ENCODE results near the gene PRPF40A.
"Not testable (repeated sequence)": the region's sequence is repeated elsewhere in the genome, so short reads cannot be mapped to it uniquely, and the experiment has no call there.

Gene PRPF40A

DNA sequence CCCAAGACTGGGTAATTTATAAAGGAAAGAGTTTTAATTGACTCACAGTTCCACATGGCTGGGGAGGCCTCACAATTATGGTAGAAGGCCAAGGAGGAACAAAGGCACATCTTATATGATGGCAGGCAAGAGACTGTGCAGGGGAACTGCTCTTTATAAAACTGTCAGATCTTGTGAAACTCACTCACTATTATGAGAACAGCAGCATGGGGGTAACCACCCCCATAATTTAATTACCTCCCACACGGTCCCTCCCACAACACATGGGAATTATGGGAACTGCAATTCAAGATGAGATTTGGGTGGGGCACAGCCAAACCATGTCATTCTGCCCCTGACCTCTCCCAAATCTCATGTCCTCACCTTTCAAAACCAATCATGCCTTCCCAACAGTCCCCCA is 20.2 kb upstream of the PRPF40A start:
- Histone ChIP-seq H3K9me3 (ENCODE audit: low read length) (peaks cover 14% of the 10 kb centered on the region), H3K36me3 (ENCODE audit: insufficient read depth, low read length) (peaks cover 54% of the 10 kb centered on the region)
- not testable (repeated sequence) for H3K27me3 ChIP-seq (ENCODE audit: insufficient read depth, low read length)

DNA sequence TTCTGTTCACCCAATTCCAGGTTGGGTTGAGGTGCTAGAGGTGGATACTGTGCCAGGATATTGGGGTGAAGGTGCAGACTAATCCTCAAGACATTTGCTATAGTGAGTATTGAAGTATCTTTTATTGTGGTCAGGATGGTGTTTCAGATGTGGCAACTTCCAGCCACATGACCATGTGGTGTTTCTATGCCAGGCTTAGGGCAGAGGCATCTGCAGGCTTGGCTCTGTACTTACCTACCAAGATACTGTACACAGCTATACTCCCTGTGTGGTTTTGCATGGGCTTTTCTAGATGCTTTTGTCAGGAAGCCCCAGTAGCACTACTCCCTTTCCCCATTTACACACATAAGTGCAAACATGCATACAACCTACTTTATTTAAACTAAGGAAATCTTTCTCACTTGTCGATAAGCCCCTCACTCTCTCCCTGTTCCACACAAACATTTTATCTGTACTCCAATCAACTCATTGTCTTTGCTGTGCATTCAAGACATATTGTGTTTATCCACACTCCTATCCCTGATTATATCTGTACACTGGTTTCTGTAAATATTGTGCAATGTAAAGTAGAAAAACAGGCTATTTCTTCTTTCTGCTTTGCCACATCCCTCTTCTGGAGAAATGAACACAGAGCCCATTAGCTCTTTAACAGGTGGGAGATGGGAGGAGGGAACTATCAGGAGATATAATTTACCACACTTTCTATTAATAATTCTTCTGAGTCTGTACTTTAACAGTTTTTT is 13.5 kb upstream of the PRPF40A start:
- Histone ChIP-seq H3K27me3 (ENCODE audit: insufficient read depth, low read length) (no peaks in the 10 kb centered on the region), H3K4me1 (ENCODE audit: insufficient read depth, low read length) (no peaks in the 10 kb centered on the region), H3K9me3 (ENCODE audit: low read length) (no peaks in the 10 kb centered on the region), H3K36me3 (ENCODE audit: insufficient read depth, low read length) (peaks cover 27% of the 10 kb centered on the region), H3K4me3 (ENCODE audit: low read length) (no peak overlapping the region), H2AFZ (ENCODE audit: low read depth, low read length) (no peak overlapping the region)

More for the DNA sequence above, 20.2 kb upstream of the PRPF40A start:
- H3K4me3 ChIP-seq (ENCODE audit: low read length); H3K4me1 ChIP-seq (ENCODE audit: insufficient read depth, low read length); H2AFZ ChIP-seq (ENCODE audit: low read depth, low read length): not testable (repeated sequence)

DNA sequence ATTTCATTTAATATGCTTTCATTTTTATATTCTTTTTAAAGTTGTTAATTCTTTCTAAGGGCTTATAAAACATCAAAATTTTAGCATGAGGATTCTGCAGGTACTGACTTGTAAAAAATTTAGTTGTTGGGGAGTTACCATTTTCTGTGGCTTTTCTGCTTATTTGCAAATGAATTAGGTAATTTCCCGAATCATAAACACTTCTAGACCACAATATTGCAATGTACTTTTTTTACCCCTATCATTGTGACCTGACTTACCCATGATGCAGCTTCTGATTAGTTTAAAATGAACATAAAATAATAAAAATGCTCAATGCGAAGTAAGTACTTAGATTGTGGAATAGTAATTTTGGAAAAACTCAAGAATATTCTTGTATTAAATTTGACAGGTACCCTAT is 12.6 kb upstream of the PRPF40A start:
- Histone ChIP-seq H3K36me3 (ENCODE audit: insufficient read depth, low read length) (peaks cover 23% of the 10 kb centered on the region), H3K9me3 (ENCODE audit: low read length) (no peaks in the 10 kb centered on the region), H3K4me3 (ENCODE audit: low read length) (no peak overlapping the region), H3K27me3 (ENCODE audit: insufficient read depth, low read length) (no peaks in the 10 kb centered on the region), H2AFZ (ENCODE audit: low read depth, low read length) (no peak overlapping the region), H3K4me1 (ENCODE audit: insufficient read depth, low read length) (no peaks in the 10 kb centered on the region)

DNA sequence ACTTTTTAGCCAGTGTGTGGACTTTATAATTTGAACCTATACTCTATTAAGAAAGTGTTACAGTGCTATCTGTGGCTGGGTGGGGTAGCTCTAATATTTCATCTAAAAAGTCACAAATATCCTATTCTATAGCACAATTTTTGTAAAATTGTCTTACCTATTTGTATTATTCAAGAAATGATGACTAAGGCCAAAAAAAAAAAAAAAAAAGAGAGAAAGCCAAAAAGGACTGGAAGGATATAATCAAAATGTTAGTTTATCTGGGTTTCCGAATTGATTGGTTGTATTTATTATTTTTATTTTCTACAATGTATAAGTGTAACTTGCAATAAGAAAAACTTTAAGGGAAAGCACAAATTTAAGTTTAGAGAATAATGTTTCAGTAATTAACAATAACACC is 6.7 kb upstream of the PRPF40A start:
- Histone ChIP-seq H3K27me3 (ENCODE audit: insufficient read depth, low read length) (no peaks in the 10 kb centered on the region), H3K36me3 (ENCODE audit: insufficient read depth, low read length) (peaks cover 32% of the 10 kb centered on the region), H3K9me3 (ENCODE audit: low read length) (no peaks in the 10 kb centered on the region), H3K4me3 (ENCODE audit: low read length) (no peak overlapping the region), H2AFZ (ENCODE audit: low read depth, low read length) (no peak overlapping the region), H3K4me1 (ENCODE audit: insufficient read depth, low read length) (peaks cover 16% of the 10 kb centered on the region)

DNA sequence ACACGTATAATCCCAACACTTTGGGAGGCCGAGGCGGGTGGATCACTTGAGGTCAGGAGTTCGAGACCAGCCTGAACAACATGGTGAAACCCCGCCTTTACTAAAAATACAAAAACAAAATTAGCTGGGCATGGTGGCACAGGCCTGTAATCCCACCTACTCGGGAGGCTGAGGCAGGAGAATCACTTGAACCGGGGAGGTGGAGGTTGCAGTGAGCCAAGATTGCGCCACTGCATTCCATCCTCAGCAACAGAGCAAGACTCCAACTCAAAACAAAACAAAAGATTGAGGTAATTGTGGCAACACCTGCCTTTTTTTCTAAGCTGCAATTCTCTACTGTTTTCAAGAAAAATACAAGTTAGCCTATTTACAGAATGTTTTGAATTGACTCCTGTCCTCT is 5.4 kb upstream of the PRPF40A start:
- not testable (repeated sequence) for H3K4me3 ChIP-seq (ENCODE audit: low read length); H3K9me3 ChIP-seq (ENCODE audit: low read length); H3K27me3 ChIP-seq (ENCODE audit: insufficient read depth, low read length); H2AFZ ChIP-seq (ENCODE audit: low read depth, low read length)
- Histone ChIP-seq H3K36me3 (ENCODE audit: insufficient read depth, low read length) (peaks cover 32% of the 10 kb centered on the region), H3K4me1 (ENCODE audit: insufficient read depth, low read length) (peaks cover 16% of the 10 kb centered on the region)

DNA sequence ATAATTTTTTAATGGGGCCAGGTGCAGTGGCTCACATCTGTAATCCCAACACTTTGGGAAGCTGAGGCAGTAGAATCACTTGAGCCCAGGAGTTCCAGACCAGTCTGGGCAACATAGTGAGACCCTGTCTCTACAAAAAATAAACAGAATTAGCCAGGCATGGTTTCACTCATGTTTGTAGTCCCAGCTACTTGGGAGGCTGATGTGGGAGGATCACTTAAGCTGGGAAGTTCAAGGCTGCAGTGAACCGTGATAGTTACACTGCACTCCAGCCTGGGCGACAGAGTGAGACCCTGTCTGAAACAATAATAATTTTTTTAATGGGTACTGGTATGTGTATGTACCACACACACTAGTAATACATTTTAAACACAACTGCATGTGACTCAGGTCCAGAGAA is 3.5 kb upstream of the PRPF40A start:
- no peaks in the 10 kb centered on the region for H3K27me3 ChIP-seq (ENCODE audit: insufficient read depth, low read length)
- H2AFZ ChIP-seq (ENCODE audit: low read depth, low read length): no peak overlapping the region
- no peaks in the 10 kb centered on the region for H3K9me3 ChIP-seq (ENCODE audit: low read length)
- no peak overlapping the region for H3K4me3 ChIP-seq (ENCODE audit: low read length)
- H3K4me1 ChIP-seq (ENCODE audit: insufficient read depth, low read length): peaks cover 19% of the 10 kb centered on the region
- H3K36me3 ChIP-seq (ENCODE audit: insufficient read depth, low read length): peaks cover 19% of the 10 kb centered on the region

DNA sequence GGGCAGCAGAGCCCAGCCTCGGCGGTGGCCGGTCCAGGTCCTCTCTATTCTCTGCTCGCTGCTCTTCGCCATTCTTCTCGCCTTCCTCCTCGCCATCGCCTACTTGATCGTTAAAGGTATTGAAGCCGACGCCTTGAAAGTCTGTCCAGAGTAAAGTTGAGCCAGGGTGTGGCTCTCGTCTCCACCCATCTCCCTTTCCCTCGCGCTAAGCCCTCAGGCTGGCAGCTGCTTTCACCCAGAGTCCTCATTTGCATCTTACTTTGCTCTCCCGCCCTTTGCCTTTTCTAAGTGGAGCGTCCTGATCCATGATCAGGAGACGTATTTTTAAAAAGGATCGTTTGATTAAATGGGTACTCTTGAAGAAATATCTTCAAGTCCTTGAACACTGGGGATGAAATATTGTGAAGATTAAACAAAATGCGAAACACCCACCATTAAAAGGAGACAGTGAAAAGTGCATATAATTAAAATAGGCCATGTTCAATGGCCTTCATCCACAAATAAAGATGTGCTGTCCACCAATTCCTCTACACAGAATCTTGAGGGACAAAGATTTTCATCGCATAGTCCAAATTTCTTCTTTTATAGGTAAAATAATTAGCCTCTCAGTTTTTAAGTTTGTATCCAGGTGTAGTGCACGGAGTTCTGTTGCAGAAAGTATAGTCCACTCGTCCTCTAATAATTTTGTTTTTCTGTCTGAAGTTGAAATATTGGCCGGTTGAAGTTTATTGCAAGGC is 1.8 kb upstream of the PRPF40A start:
- Histone ChIP-seq H3K36me3 (ENCODE audit: insufficient read depth, low read length) (peaks cover 26% of the 10 kb centered on the region), H3K9me3 (ENCODE audit: low read length) (no peaks in the 10 kb centered on the region), H3K4me3 (ENCODE audit: low read length) (peak overlapping the region; percentile 94), H3K4me1 (ENCODE audit: insufficient read depth, low read length) (peaks cover 24% of the 10 kb centered on the region), H3K27me3 (ENCODE audit: insufficient read depth, low read length) (no peaks in the 10 kb centered on the region), H2AFZ (ENCODE audit: low read depth, low read length) (peak overlapping the region; percentile 14)

DNA sequence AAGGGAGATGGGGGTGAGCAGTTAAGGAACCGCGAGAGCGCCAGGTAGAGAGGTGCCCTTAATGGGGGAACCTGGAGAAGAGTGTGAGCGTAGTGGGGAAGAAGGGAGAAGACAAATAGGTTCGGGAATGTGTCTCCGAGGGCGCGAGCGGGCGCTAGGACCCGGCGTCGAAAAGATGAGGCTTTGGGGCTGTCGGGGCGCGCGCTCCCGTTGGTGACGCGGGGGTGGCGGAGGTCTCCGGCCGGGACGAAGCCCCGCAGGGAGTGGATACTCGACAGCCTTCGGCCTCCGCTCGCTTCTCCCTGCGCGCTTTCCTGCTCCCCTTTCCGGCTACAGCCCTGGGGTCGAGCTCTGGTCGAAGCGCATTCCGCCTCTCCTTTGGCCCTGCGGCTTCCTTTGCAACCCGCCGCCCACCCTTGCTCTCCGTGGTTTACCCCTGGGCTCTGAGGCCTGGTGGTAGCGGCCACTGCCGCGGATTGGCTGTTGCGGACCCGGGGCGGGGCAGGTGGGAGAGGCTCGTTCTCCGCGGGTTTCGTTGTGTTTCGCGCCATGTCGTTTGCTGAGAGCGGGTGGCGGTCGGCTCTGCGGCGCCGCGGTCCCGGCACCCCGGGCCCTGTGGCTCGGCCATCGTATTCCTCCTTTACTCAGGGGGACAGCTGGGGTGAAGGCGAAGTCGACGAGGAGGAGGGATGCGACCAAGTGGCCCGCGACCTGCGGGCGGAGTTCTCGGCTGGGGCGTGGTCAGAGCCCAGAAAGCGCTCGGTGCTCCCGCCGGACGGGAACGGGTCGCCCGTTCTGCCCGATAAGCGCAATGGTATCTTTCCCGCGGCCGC is 1.0 kb upstream of the PRPF40A start, which contains the start of gene ARL6IP6:
TSS of gene ARL6IP6 (plus strand) at position 545 of the 833 bp plus-strand sequence. CDS start at position 550, 5 bp downstream.
- Histone ChIP-seq H3K4me1 (ENCODE audit: insufficient read depth, low read length) (peaks cover 24% of the 10 kb centered on the region), H3K36me3 (ENCODE audit: insufficient read depth, low read length) (peaks cover 34% of the 10 kb centered on the region)

DNA sequence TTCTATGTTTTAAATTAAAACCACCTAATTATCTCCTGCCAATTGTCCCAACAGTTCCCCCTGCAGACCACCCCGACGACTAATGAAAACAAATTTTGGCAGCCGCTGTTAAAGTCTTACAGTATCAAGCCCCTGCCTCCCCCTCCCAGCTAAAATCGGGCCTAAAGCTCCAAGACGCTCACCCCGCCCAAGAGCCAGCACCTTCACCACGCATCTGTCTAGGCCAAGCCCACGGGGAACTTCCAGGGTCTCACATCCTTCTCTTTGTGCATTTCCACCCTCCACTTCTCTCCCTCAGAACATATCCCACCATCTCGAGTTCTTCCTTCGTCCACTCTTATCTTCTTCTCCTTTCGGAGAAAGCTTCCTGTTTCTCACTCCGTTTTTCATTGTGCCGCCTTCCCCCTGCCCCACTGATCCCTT is 445 bp downstream of the PRPF40A start:
- Histone ChIP-seq H3K4me3 (ENCODE audit: low read length) (peak overlapping the region; percentile 94), H2AFZ (ENCODE audit: low read depth, low read length) (no peak overlapping the region), H3K36me3 (ENCODE audit: insufficient read depth, low read length) (peaks cover 42% of the 10 kb centered on the region), H3K9me3 (ENCODE audit: low read length) (no peaks in the 10 kb centered on the region), H3K4me1 (ENCODE audit: insufficient read depth, low read length) (peaks cover 24% of the 10 kb centered on the region), H3K27me3 (ENCODE audit: insufficient read depth, low read length) (no peaks in the 10 kb centered on the region)

More for the DNA sequence above, 1.0 kb upstream of the PRPF40A start, which contains the start of gene ARL6IP6:
- Histone ChIP-seq H3K4me3 (ENCODE audit: low read length) (peak within 1 kb of the TSS; percentile 94), H2AFZ (ENCODE audit: low read depth, low read length) (peak within 1 kb of the TSS; percentile 14), H3K9me3 (ENCODE audit: low read length) (no peaks in the 10 kb centered on the region), H3K27me3 (ENCODE audit: insufficient read depth, low read length) (no peaks in the 10 kb centered on the region)

DNA sequence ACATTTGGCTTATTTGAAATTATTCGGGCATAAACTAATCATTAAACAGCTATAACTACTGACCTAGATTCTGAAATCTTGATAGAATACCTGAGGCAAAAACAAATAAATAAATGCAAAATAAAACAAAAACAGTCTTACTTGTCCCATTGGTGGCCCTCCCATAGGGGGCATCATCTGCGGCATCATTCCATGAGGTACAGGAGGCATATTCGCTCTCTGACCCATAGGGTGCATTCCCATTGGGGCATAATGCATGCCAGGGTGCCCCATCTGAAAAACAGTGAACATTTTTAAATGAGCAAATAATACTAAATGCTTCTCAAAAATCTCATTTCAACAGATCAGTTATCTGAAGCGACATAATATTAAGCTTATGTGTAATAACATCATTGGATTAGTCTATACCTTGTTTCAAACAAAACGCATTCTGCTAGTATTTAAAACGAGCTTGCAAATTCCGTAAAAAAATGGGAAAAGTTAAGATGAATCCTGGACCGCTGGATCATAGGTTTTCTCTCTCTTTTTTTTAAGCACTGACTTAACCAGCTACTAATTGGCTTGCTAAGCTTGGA is 1.3 kb downstream of the PRPF40A start:
- Histone ChIP-seq H3K4me1 (ENCODE audit: insufficient read depth, low read length) (peaks cover 24% of the 10 kb centered on the region), H3K9me3 (ENCODE audit: low read length) (no peaks in the 10 kb centered on the region), H2AFZ (ENCODE audit: low read depth, low read length) (no peak overlapping the region), H3K36me3 (ENCODE audit: insufficient read depth, low read length) (peaks cover 47% of the 10 kb centered on the region), H3K27me3 (ENCODE audit: insufficient read depth, low read length) (no peaks in the 10 kb centered on the region), H3K4me3 (ENCODE audit: low read length) (peak overlapping the region; percentile 94)

DNA sequence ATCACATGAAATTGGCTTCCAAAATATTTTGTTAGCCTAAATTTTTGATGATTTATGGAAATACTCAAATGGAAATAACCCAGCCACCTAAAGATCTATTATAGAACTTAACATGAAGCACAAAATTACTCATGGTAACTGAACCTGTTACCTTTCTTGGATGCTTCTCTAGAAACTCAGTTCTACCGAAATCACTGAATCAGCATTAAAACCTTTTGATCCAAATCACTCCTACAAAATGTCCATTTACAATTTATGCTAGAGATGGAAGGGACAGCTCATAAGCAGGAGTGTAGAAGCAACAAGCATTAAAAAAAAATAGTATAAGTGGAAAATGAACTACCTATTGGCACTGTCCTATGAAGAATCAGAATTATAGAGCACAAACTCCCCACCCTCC is 2.1 kb downstream of the PRPF40A start:
- H3K4me1 ChIP-seq (ENCODE audit: insufficient read depth, low read length): peaks cover 16% of the 10 kb centered on the region

DNA sequence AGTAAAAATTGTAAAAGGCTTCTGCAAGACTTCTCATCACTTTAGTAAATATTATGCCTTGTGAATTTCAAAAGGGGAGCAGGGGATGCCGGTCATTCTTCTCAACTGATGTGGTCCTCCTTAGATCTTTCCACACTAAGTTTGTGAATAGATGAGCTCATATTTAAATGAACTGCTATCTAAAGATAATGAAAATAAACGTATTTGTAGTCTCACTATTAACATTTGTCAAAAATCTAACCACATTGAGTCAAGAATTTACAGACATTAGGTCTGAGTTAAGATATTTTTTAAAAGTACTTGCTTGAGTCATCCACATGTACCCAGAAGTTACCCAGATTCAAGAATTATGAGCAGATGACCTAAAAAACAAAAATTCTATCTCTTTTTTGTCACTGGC is 6.5 kb downstream of the PRPF40A start:
- H3K36me3 ChIP-seq (ENCODE audit: insufficient read depth, low read length): peaks cover 83% of the 10 kb centered on the region

More for the DNA sequence above, 2.1 kb downstream of the PRPF40A start:
- Histone ChIP-seq H3K27me3 (ENCODE audit: insufficient read depth, low read length) (no peaks in the 10 kb centered on the region), H3K4me3 (ENCODE audit: low read length) (peak overlapping the region; percentile 94), H2AFZ (ENCODE audit: low read depth, low read length) (no peak overlapping the region), H3K9me3 (ENCODE audit: low read length) (peaks cover 2% of the 10 kb centered on the region), H3K36me3 (ENCODE audit: insufficient read depth, low read length) (peaks cover 51% of the 10 kb centered on the region)

More for the DNA sequence above, 6.5 kb downstream of the PRPF40A start:
- no peaks in the 10 kb centered on the region for H3K27me3 ChIP-seq (ENCODE audit: insufficient read depth, low read length)
- no peak overlapping the region for H2AFZ ChIP-seq (ENCODE audit: low read depth, low read length)
- no peak overlapping the region for H3K4me3 ChIP-seq (ENCODE audit: low read length)
- peaks cover 28% of the 10 kb centered on the region for H3K9me3 ChIP-seq (ENCODE audit: low read length)
- H3K4me1 ChIP-seq (ENCODE audit: insufficient read depth, low read length): peaks cover 6% of the 10 kb centered on the region

All from neuron (in vitro differentiated cells).